GM12892 (cell line): ENCODE data around the gene PSKH1.

Experiments
- POLR2A ChIP-seq: IDR thresholded peaks from 2 replicates; pipeline ENCODE4 v1.6.1; 2011; ENCODE audit warnings: low read depth, low read length, control low read depth
- POLR2AphosphoS5 ChIP-seq: IDR thresholded peaks from 2 replicates; pipeline ENCODE4 v1.6.1; 2011; ENCODE audit warnings: low read depth, low read length, control low read depth
- TAF1 ChIP-seq: IDR thresholded peaks from 2 replicates; pipeline ENCODE4 v1.6.1; 2011; ENCODE audit warnings: low read depth, mild to moderate bottlenecking, control low read depth, low read length, borderline replicate concordance

DNA sequence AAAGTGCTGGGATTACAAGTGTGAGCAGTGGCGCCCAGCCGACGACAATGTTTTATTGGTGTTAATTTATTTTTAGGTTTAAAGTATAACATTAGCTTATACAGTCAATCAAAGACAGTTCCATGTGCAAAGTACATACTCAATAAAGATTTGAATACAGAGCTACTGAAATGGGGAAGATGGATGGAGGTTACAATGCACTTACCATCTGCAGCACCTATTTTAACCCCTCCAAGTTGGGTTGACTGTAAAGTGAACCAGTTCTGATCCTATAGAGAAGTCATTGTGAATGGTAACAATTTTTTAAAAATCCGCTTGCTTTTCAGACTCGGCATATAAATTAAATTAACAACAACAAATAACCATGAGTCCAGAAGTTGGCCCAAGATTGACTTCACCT is 679 bp upstream of the PSKH1 start:
- TF ChIP-seq POLR2A (no peak), POLR2AphosphoS5 (no peak), TAF1 (no peak)
